Mucosa of gallbladder (tissue), 1 donor: ENCODE results near the gene GRID1. TPM values are rescaled to one million over a fixed set of nuclear protein-coding genes. Genes with fewer than 3 reads are reported as not detected.
"Not testable (repeated sequence)": the region's sequence is repeated elsewhere in the genome, so short reads cannot be mapped to it uniquely, and the experiment has no call there.

ENCODE experiments used
- DNase-seq: peaks from one replicate; pipeline ENCODE4 v3.0.0-alpha.2; 2020; ENCODE audit warnings: low spot score
- total RNA-seq: library from RNA; stranded (reverse); gene quantifications from one replicate; pipeline ENCODE4 v1.2.1, GENCODE V29; 2021
- donor health status: DM: no; HTN: no; CAD: no.

Gene GRID1
- total RNA-seq, 1 donor from 2014 or later, result 6.3 TPM

DNA sequence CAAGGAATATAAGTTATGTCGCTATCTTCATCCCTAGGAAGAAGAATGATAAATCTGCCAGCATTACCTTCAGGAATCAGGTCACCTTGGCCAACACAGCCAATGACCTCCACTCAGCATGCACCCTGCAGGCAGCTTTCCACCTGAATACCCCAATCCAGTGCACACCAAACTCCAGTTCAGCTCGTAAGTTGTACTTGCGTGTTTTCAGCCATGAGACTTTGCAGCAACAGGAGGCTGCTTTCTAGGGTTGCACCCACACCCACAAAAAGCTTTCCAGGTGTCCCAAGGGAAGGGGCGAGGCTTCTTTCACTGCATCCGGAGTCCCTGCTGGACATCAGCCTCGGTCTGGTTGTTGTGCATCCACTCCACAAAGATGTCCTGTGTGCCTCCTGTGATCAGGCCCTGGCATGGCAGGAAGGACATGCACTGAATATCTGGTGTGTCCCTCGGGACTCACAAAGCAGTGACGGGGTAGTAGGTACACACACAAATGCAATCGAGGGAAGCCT is 282.9 kb downstream of the GRID1 start:
- DNase-seq, result no peak

DNA sequence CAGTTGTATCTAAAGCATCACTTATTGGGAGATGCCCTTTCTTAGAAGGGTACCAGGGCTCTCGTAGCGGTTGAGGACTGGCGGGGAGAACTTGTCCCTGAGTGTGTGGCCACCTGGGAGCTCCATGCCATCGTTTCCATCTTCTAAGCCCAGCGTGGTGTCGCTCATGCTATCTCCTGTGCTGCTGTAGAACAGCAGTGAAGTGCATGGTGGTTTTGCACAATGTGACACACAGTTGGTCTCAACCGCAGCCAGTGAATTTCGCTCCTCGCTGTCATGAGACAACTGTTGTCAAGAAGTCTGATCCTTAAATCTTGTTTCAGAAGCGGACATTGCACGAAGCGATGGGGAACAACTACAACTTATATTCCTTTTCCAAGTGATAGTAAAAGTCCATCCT is 283.4 kb downstream of the GRID1 start:
- DNase-seq, result no peak

DNA sequence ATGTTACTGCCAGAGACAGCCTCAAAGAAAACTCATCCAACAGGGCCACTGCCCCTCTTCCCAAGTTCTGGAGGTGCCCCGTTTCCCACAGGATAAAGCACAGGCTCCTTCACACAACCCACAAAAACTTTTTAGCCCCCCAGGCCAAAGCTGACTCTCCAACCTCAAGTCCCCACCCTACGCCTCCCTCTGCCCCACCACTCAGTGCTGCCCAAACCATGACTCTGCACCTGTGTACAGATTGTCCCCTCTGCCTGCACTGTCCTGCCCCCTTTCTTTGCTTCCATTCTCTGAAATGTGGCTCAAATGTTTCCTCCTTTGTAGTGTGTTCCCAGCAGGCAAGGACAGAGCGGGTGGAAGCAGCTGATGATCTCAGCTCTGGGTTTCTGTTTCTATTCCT is 284.0 kb downstream of the GRID1 start:
- no peak for DNase-seq

DNA sequence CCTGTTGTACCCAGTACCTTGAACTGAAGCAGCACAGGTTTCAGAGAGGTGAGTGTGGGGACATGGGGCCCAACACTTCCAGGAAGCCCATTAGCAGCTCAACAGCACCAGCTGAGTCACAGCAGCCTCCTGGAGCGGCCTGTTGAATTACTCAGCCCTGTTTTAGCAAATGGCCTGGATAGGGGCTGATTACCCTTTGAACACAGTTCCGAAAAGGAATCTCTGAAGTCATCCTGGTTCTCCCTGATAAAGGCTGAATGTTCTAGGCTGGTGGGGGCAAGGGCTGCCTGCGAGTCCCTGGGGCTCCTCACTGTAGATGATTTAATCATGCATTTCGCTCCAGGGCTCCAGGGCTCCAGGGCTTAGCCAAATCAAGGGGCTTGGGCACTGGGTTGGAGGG is 287.5 kb downstream of the GRID1 start:
- DNase-seq, result no peak

DNA sequence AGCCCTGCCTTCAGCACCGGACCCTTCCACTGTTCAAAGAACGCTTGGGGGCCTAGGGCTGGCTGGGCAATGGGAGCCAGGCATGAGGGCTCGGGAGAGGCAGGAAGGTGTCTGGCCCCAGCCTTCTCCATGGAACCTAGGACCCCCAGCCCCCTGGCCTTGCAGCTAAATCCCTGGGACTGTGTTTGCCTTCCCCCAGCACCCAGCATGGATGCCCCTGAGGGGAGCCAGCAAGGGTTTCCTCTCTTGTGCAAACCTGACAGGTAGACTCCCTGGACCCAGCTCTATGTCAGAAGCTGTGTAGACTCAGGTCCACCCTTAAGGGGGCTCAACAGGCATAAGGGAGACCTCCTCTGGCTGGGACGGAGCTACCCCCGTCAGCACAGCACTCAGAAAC is 288.0 kb downstream of the GRID1 start:
- no peak for DNase-seq

DNA sequence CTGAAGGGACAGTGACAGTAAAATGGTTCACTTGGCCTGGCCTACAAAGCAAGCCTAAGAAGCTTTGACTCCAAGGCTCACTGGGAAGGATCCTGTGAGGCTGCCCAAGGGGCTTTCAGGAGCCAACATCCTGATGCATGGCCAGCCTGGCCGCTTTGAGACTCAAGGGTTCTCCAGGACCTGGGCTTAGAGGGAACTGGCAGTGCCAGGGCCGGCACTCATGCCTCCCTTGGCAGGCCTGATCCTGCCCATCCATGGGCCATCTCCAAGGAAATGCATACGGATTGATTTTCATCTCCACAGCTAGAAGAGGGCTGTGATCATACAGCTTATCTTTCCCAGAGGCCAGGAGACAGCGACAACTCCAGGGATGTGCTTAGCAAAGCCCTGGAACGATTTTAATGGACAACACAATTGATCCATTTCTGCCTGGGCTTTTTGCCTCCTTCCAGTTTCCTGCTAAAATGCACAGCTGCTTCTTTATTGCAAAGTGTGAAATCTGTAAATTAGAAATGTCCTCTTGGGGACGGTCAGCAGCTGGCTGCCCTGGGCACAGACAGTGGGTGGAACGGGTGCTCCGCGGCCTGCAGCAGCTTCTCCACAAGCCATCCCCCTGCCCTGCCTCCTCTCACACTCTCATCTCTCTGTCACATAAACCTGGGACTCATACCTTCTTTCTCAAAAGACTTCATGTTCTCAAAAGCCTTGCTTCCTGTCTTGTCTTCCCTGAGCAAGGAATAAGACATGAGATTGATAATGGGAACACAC is 288.5 kb downstream of the GRID1 start:
- no peak for DNase-seq

DNA sequence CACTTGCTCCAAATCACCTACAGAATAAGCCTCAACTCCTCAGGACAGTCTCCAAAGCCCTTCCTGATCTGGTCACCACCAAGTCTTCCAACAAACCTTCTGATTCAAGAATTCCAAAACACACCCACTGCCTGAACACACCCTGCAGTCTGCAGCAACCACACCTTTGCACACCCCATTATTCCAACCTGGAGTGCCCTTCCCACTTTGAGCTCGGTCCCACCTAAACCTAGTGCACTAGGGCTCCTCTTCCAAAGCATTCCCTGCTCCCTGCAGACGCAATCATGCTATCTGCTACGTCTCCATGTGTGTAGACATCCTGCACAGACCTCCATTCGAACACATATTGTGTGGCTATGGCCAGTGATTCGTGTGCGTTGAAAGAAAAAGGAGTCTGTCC is 289.3 kb downstream of the GRID1 start:
- DNase-seq, result no peak

DNA sequence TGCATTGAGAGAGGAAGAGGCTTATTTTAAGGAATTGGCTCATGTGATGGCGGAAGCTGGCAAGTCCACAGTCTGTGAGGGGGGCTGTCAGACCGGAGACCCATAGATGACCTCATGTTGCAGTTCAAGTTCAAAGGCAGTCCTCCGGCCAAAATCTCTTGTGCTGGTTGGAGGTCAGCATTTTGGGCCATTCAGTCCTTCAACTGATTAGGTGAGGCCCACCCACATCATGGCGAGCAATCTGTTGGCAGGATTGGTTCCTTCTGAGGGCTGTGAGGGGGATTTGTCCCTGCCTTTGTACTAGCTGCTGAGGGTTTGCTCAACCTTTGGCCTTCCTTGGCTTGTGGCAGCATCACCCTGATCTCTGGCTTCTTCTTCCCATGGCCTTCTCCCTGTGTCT is 290.1 kb downstream of the GRID1 start:
- not testable (repeated sequence) for DNase-seq

DNA sequence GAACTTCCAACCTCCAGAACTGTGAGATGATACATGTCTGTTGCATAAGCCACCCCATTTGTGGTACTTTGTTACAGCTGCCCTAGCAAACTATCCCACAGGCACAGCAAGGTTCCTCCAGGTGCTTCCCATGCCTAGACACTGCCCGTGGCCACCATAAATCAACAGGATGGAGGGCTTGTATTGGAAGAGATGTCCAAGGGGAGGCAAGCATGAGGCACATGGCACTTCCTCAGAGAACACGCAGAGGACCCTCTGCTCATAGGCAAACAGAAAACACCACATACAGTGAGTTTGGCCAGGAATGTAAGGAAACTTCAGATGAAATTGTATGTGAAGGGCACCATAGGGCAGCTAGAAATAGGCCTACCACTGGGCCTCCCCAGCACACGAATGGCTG is 291.1 kb downstream of the GRID1 start:
- DNase-seq, result no peak

DNA sequence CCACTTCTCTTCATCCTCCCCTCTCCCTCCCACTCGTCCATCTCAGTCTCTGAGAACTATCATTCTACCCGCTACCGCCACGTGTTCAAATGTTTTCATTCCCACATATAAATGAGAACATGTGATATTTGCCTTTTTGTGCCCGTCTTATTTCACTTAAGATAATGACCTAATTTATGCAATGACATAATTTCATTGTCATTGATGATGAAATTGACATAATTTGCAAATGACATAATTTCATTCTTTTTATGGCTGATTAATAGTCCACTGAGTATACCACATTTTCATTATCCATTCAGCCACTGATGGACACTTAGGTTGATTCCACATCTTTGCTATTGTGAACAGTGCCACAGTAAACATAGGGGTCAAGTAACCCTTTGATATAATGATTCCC is 292.3 kb downstream of the GRID1 start:
- no peak for DNase-seq

DNA sequence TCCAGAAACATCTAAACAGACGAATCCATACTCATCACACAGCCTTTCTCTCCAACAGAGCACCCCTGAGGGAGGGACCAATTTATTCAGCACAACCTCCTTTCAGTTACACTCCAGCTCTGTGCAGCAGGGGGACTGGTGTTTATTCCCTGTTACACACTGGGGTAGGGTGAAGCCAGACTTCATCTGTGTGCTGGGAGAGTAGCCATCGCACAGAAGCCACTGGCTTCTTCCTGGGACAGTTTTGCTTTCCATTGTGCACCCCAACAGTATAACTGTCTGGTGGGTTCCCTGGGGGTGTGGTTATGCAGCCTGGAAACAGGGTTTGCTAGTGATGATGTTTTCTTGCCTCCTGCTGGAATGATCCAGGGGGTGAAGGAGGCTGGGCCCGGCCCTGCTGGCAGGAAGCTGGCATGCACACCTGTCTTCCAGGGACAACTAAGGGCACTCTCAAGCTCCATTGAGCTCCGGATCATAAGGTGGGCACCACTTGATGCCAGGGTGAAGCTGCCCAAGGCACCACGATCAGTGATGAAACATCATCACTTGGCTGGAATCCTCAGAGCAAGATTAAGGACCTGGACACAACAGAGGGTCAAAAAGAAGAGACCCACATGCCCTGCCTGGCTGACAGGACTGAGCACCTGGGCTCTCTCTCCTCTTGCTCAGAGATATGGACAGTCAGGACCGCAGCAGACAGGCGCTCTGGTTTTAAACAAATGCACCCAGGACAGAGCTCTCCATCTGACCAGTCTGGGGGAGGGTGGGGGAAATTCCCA is 293.2 kb downstream of the GRID1 start:
- DNase-seq, result no peak

DNA sequence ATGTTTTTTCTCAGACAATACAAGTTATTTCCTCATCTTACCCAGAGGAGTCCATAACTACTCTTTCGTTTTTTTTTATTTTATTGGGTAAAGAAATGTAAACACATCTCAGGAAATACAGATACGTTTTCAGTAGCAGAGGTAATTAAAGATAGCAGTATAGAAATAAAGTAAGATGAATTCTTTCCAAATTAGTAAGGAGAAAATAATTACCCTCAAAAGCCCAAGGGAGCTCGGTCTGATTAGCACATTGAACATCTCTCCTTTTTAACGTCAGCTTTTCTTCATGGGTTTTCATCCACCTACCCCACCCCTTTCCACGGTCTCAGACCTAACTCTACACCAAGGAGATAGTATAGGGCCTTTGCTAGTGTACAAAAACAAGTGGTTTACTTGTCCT is 294.2 kb downstream of the GRID1 start:
- no peak for DNase-seq

DNA sequence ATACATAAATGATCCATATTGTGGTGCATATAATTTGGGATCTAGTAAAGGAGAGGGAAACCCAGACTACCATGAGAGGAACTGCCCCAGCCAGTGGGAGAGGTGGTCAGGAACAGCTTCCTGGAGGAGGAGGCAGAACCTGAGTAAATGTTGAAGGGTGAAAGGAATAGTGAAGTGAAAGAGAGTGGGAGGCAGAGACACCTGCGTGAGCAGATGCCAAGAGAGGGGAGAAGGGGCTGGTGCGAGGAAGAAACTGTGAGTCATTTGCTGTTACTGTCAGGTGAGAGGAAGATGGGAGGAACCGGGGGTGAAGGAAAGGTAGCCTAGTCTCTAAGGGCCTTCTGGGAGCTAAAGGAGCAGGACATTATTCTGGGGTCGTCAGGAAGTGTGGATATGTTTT is 294.8 kb downstream of the GRID1 start:
- no peak for DNase-seq

DNA sequence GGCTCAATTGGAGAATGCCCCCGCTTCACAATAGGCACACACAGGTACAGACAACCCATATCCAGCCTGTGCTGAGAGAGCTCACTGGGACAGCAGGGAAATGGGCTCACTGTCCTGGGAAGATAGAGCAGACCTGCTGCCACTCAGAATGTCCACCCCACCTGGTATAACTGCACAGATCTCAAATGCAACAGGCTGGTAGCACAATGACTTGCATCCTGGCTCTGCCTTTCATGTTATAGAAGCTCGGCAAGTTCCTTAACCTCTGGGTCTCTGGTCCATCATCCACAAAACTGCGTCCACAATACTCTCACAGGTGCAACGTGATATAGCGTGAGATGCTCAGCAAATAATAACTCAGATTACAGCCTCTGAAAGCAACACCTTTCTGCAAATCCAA is 295.4 kb downstream of the GRID1 start:
- DNase-seq, result no peak

DNA sequence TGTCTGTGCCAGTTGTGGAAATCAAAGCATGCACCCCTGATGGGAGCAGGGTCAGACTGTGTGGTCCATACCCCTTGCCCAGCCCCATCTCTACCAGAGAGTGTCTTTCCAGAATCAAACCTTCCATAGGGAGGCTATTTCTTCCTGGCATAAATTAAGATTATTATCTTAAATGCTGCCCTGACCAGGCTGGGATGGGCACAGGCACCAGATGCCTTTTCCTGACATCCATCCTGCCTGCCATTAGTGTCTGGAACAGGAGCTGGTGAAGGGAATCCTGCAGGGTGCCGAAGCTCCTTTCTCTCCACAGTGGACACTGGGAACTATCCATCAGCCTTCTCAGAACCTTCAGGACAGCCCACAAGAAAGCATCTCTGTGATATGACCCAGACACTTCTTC is 296.3 kb downstream of the GRID1 start:
- no peak for DNase-seq

DNA sequence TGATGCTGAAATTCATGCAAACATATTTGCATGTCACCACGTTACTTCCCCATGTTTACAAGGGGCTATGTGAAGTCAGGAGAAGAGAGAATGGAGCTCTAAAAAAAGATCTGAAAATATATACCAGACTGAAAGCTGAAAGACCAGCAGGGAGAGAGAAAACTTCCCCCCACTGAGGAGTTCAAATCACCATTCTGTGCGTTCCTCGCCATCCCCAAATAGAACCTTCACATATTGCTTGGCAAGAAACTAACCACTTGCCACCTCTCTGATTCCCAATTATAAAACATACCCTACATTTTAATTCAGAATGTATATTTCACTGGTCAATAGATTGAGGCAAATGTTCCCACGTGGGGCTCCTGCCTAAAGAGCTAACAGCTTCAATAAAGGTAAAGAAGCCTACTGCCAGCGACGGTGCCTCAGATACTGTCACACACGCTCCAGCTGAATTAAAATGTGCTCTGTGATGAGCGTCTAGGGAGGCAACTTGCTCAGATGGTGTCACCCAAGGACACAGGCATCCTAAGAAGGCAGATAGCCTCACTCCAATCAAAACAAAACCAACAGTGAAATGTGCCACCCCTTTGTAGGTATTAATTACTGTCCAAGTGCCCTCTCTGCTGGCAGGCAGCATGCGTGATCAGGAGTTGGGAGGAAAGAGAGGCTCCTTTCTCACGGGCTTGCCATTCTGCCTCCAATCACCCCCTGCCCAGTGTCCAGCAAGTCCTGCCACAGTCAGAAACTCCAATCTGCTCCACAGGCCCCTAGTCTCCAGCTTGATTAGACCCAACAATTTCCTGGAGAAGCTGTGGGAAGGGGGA is 298.2 kb downstream of the GRID1 start:
- DNase-seq, result no peak

DNA sequence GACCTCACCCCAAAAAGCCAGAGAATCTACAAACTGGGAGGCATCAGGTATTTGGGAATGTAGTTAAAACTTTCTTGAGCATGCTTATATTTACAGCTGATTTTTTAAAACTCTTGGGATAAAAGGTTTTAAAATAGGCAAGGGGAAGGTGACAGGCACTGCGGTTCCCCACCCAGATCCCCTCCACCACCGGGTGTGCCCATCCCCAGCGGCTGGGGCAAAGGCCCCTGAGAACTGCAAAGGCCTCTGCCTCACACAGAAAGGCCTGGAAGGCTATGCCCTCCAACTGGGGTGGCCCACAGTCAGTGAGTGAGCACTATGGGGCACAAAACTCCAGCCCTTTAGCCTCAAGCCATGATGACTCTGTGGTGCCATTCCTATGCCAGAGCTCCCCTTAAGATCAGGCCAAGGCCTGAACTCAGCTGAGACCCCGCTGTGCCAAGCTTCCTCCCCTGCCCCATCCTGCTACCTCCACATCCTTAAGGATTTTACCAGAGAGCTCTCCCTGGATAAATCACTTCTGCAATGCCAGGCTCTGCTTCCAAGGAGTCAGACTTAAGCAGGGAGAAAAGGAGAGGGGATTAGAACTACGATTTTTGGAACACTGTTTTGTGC is 299.1 kb downstream of the GRID1 start:
- no peak for DNase-seq

DNA sequence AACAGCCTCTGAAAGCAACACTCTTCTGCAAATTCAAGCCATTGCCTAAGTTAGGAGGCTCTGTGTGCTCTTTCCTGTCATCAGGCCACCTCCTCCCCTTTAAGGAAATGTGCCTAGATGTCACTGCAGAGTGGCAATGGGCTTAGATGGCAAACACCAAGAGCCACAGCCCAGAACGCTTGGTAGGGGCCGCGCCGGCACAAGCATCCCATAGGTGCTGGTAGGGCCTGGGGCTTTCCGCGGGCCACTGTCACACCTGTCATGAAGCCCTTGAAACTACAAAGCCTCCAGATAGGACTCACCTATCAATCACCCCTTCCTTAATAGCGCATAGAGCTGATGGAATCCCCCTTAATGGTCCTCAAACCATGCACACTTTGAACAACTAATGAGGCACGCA is 299.9 kb downstream of the GRID1 start:
- no peak for DNase-seq

DNA sequence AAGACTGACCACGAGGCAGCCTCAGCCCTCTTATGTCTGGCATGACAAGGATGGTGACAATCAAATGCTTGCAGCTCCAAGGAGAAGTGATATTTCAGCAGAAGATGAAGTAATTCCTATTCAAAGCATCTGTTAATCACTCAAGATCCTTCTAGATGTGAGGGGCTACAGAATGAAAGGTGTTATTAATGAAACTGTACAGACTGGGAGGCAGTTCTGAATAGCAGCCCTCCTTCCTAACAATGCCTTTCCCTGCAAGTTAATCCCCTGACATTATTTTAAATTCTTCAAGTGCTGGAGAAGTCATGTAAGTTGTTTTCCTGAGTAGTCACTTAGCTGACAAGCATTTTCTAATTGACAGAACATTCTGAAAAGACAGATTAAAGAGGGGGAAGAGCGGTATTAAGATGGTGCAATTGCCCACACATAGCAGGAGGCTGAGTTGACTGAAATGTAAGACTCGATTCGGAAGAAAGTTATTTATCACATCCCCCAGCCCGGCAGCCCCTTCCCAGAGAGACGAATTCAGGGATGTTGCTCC is 300.8 kb downstream of the GRID1 start:
- no peak for DNase-seq

DNA sequence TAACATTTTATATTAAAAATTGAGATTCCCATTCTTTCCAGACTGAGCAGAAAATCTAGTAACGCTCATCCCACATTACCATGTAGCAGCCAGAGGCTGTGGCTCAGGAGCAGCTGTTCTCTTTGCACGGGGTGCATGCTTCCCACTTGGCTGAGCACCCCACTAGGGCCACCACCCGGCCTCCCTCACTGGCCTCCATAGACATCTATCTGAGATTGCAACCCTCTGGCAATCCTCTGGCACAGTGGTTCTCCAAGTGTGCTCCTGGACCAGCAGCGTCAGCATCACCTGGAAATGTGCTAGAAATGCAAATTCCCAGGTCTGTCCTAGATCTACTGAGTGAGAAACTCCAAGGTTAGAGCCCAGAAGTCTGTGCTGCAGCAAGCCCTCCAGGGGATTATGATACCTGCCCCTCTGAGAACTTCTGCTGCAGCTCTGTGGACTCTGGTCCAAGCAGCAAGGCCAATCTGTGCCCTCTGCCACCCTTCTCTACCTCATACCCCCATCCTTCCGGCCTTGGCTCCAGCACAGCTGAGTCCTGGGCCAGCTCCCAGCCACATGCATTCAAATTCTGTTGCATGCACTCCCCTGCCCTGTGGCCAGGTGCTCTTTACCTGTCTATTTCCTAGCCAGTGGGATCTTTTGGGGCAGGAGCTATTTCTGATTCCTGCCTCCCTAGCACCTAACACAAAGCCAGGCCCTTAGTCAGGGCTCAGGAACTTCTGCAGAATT is 301.5 kb downstream of the GRID1 start:
- no peak for DNase-seq

DNA sequence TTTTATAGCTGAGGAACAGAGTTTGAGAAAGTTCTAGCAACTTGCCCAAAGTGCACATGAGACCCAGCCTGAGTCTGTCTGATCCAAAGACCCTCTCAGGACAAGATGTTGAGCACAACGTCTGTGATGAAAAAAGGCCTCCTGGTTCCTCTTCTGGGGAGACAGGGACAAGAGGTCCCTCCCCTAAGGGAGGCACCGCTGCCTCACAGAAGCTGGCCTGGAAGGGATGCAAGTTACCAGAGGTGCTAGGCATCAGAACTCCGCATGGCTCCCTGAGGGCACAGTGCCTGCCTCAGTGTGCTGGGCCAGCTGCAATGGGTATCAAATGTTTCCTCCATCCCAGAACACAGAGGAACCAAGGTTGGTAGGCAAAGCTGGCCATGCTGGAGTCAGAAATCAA is 302.4 kb downstream of the GRID1 start:
- DNase-seq, result no peak
